Stimulated activated CD8-positive, alpha-beta memory T cell treated with anti-CD3 and anti-CD28 coated beads, Interleukin-15, amount 100 ng/mL, for 4 hours (primary cell): ENCODE results near the gene RET.

Experiments
- DNase-seq, 2 donors: peaks; one replicate each; pipeline ENCODE4 v3.0.0-alpha.2; 2020; ENCODE audit warnings: low read depth in 2 of 2

The RET gene

DNA sequence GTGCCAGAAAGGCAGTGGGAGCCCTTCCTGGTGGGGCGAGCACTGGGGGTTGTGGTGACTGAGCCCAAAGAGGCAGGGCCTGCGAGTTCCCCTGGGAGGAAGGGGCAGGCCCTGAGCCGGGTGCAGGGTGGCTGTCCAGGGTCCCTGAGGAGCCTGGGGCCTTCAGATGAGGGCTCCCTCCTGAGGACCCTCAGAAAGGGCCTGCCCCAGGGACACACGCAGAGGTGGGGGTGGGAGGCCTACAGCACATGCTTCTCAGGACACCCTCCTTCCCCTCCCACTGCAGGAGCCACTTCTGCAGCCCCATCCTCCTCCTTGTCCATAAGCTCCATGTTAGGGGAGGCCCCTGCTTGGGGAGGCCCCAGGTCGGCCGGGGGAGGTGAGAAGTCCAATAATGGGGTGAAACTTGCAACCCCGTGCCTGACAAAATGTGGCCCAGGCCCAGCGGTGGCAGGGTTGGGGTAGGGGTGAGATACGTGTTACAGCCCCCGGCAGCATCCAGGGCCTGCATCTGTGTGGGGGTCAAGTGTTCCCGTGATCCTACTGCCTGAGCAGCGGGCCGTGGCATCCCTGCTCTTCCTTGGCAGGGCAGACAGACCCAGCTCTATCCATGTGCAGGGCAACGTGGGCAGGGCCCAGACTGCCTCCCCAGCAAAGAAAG lies 31.8 kb upstream of the RET start:
- DNase-seq: no peak

DNA sequence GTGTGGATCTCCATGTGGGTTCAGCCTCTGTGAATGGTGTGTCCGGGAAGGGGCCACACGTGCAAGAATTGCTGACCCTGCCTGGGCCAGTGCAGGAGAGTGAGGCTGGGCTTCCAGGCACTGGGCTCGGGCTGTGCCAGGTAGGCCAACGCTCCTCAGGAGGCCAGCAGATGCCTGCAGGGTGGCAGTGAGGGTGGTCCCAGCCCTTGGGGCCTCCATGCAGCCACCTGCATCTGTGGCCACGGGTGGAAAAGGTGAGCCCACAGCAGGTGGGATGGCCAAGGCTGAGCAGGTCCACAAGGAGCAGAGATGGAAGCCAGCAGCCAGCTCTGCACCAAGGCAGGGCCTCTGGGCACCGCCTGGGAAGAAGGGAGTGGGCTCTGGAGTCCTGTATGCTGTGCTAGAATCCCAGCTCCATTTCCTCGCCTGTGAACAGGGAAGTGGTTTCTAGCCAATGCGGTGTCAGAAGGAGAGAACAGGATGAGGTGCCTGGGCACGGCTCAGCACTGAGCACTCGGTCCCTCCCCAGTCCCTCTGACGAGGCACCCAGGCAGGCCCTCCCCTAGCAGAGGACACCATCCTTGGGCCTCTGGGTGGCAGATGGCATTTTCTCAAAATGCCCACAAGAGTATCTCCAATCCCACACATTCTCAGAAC lies 31.1 kb upstream of the RET start:
- no peak for DNase-seq

DNA sequence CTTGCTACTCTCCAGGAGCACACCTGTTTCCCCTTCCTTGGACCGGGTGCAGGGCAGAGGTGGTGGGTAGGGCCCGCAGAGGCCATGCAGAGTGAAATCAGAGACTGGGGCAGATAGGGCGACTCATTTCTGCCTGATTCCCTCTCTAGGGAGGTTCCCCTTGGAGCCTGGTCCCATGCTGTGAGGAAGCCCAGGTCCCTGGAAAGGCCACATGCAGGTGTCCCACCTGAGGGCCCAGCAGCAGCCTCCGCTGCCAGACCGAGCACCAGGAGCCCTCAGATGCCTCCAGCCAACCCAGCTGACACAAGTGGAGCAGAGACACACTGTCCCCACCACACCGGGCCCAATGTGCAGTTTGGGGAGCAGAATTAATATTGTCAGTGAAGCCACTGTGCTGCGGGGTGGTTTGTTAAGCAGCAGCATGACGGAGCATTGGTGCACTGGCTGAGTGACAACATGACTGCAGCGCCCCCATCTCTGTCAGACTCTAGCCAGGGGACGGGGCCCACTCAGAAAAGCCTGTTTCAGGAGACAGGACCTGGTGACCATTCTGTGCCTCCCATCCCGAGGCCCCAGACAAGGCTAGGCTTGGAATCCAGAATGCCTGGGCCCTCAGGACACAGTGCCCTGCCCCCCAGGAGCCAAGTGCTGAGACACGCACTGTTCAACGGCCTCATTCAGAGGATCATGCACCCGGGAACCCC lies 30.4 kb upstream of the RET start:
- no peak for DNase-seq

DNA sequence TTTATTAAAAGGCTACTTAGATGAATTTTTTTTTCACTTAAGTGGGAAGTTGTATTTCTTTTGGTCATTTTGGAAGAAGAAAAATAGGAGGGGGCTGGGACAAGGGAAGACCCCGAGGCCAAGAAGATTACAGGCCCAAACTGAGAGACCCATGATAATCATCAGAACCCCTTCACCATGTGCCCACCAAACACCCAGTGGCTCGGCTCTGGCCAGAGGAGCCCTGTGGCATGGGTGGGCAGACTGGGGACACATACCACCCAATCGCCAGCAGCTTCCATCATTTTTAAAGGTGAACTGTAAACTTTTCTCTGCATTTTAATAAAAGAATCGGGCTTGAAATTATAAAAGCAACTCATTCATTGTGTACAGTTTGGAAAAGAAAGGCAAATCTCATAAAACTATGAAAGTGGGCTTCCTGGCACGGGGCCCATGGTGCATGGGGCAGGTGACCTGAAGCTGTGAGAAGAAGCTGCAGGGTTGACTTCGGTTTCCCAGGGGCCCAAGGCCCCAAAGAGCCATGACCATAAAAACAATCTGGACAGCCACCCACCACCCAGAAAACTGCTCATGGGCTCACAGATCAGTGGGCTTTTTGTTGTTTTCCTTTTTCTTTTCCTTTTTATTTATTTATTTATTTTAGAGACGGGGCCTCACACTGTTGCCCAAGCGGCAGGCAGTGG lies 29.4 kb upstream of the RET start:
- DNase-seq: no peak

DNA sequence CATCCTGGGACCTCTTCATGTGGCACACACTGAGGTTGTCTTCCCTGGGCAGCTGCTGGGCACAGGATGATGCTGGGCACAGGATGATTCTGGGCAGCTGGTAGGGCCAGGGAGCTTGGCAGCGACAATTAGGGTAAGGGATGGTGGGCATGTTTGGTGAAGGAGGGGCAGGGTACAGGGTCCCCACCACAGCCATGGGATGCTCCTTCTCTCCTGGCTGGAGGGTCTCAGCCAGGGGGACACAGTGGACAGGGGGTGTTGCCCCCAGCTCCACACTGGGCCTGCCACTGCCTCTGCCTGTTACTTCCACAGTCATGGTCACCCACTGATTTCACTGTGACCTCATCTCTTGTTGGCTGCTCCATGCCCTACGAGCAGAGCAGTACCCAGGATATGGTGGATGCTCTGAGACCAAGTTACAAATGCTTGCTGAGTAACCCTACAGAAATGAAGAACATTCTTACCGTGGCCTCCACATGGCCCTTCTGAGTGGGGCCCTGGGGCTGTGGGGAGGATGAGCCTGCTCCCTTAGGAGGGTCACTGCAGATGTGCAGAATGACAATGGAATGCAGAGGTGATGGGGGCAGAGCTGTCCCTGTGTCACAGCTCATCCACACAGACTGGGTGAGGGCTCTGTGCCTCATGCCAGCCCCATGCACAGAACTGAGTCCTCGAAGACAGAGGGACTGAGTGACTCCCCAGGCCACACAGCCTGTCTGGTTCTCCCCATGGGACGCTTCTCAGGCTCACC lies 28.4 kb upstream of the RET start:
- no peak for DNase-seq

DNA sequence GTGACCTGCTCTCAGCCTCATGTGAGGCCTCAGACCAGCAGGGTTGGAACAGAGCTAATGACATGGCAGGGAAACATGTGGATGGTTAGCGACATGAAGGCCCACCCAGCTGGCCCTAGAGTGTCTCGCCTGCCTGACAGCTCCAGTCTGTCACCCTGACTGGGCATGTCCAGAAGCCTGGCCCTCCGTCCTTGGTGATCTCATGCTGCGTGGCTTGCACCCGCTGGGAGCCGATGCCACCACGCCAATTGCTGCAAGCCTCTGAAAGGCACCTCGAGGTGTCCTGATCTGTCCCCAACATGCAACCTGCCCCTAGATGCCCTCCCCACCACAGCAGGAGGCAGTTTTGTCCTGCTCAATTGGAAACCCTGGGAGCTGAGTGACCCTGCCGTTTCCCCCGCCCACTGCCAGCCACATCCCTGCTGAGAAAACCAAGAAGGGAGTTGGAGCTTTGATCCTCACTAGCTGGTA lies 27.8 kb upstream of the RET start:
- DNase-seq: no peak

DNA sequence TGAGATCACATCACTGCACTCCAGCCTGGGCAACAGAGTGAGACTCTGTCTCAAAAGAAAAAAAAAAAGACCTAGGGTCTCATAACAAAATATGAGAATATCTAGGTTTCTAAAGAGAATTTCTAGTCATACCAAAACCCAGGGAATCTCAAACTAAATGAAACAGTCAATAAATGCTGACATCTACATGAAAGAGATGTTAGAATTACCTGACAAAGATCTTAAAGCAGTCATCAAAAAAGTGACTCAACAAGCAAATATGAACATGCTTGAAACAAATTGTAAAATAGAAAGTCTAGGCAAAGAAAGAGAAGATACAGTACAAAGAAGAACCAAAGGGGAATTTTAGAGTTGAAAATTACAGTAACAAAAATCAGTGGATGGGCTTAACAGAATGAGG lies 26.9 kb upstream of the RET start:
- no peak for DNase-seq

DNA sequence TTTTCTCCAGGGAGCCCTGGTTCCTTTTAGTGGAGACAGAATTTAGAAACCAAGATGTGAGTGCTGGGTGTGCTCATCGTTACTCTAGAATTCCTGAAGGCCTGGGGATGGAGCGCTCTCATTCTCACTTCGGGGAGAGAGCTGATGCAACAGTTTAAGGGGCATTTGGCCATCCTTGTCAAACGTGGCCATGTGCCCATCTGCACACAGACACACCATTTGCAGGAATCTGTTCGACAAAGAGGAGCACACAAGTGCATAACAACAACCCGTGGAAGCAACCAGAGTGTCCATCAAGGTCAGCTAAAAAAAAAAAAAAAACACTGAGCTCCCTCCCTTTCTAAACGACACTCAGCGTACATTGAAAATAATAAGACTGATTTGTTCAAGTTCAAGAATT lies 23.0 kb upstream of the RET start:
- no peak for DNase-seq

DNA sequence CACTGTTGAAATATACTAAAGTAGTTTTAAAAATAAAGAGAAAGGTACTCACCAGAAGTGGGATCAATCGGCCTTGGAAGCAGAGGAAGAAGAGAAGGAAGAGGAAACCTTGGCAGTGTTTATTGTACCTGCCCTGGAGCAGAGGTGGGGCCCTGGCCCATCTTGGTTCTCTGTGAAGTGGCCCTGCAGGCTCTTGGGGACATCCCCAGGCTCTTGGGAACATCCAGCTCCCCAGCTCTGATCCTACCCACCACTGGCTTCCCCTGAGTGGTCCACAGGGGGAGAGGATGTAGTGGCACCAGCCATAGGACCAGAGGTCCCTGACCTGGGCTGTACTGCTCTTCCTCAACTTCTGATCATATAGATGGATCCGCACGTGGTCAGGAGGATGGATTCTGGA lies 22.3 kb upstream of the RET start:
- no peak for DNase-seq

DNA sequence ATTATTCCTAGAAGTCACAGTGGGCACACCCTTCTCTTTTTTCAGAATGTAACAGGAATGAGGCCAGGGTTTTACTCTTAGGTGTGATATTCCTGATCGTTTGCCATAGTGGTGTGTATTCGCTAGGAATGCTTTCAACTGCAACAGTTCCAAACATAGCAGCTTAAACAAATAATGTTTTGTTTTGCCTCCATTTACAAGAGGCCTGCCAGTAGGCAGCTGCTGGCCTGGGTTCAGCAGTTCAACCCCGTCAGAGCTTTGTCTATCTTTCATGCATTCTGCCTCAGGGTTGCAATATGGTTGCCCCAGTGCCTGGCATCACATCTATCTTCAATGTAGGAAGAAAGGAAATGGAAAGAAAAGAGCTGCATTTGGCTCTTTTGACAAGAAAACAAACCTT lies 21.7 kb upstream of the RET start:
- no peak for DNase-seq

DNA sequence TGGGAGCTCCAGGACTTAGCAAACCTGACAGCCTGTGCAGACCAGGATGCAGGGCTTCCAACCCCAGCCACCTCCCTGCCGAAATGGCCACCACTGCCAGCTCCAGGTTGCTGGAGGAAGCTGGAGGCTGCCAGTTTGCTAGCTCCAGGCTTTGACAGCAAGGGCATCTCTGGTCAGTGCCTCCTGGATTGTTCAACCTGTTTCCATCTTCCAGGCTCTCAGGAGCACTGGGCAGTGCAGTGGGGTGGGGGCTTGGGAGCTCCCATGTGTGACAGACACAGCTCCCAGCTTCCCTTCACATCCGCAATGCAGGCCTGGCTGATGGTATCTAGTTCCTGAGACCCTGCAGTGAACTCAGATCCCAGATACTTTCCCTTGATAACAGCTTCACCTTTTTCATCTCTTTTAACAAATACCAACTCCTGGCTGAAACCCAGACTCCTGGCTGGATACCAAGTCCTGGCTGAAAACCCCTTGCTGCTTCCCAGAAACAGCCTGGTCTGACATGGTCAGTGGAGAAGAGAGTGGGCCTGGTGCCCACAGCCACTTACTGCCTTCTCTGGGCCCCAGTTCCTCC lies 20.8 kb upstream of the RET start:
- no peak for DNase-seq

DNA sequence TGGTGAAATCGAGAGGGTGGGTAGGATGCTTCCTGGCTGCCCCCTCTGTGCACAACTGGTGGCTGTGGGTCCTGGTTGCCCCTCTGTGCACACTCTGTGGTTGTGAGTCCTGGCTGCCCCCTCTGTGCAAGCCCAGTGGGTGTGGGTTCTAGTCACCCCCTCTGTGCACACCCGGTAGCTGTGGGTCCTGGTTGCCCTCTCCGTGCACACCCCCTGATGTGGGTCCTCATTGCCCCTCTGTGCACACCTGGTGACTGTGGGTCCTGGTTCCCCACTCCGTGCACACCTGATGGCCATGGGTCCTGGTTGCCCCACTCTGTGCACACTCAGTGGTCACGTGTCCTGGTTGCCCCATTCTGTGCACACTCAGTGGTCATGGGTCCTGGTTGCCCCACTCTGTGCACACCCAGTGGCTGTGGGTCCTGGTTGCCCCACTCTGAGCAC lies 20.3 kb upstream of the RET start:
- no peak for DNase-seq

DNA sequence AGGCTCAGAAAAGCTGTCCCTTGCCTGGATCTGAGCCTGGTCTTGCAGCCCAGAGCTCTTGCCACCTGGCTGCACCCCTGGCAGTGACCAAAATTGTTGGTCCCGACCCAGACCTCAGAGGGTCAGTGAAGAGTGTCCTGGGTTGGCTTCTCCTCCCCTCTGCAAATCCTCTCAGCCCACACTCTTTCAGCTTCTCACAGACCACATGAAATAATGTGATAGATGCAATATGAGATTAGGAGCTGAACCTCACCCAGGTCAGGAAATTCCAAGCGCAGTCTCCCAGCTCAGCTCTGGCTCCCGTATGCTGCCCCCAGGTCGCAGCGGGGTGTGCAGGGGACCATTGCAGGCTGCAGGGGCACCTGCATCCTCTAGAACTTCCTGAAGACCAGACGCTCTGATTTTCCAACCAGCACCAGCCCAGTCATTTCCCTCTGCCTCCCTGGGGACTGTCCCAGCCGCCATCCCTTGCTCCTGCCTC lies 19.6 kb upstream of the RET start:
- no peak for DNase-seq

DNA sequence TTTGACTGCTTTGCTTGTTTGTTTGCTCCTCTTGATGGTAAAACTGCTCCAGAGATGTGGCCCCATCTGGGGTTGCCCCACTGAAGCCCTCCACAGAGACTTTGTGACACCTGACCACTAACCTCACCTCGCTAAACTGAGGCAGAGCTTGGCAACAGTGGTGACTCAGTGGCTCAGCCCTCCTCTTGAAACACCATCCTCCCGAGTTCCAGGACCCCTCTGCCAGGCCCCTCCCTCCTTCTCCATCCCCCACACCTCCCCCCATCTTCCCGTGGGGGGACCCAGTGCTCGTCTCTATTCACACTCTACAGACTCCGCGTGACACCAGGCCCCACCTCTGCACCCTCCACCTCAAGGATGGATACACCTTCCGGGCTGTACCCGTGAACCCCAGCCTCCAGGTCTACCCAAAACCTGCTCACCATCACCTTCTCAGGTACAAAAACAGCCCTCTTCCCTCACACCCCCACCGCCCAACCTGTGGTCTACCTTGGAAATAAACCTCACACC lies 19.0 kb upstream of the RET start:
- DNase-seq: no peak

DNA sequence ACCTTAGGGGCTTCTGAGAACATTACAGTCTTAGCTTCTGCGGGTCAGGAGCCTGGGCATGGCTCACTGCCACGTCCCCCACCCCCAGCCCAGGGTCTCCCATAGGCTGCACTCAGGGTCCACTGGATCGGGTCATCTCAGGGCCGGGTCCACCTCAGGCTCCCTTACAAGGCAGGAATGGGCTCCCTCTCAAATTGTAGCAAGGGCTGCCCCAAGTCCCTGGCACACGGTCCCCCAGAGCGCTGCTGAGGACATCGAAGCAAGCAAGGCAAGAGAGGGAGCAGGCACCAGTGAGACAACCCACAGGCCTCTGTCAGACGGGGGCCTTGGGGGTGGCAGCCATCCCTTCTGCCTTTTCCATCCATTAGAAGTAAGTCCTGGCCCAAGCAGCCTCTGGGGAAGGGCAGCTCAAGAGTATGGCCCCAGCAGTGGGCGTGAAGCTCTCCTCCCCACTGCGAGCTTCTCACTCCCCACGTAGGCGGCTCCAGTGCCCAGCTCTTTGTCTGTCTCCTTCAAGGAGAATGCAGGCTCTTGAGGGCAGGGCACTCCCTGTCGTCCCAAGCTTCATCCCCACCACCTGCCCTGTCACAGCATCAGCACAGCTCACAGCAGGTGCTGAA lies 18.0 kb upstream of the RET start:
- no peak for DNase-seq

DNA sequence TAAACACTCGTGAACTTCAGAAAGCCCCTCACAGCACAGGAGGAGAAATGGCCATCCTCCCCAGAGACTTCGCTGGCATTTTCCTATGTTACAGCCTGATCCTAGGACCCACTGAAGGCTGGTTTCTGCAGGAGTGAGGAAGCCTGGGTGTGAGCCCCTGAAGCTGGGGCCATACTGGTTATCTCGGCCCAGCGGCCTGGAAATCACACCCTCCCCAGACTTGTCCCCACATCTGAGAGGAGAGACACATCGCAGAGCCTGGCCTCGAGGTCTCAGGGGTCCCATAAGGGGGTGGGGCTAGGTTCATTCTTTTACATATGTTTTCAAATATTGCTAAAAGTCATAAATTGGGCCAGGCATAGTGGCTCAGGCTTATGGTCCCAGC lies 17.5 kb upstream of the RET start:
- no peak for DNase-seq

DNA sequence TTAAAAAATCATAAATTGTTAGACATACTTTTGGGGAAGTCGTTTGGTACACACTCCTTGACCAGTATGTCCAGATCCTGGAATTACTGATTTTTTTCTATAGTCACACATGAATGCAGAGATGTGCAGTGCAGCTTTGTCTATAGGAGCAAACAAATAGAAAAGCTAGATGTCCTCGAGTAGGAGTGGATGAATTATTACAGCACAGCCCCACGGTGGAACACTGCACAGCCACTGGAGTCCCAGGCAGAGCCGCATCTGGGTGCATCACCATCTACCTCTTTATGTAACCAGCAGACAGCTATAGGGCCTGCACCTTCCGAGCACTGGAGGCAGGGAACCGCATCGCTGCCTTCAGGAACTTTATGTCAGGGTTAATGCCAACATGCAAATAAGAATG lies 17.0 kb upstream of the RET start:
- DNase-seq: no peak

DNA sequence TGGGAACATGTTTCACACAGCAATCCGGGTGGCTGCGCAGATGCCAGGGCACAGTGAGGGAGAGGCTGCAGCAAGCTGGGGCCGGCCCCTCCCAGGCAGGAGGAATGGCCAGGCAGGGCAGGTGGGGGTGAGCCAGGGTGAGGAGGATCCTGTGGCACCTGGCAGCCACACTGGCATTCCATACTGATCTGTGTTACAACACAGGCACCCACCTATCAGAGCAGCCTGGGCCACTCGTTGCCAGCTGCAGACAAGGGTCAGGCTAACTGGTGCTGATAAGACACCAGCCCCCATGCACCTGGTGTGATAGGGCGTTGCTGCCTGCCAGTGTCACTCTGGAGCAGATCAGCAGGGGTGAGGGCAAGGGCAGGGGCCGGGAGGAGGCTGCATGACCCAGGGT lies 16.6 kb upstream of the RET start:
- DNase-seq: no peak

DNA sequence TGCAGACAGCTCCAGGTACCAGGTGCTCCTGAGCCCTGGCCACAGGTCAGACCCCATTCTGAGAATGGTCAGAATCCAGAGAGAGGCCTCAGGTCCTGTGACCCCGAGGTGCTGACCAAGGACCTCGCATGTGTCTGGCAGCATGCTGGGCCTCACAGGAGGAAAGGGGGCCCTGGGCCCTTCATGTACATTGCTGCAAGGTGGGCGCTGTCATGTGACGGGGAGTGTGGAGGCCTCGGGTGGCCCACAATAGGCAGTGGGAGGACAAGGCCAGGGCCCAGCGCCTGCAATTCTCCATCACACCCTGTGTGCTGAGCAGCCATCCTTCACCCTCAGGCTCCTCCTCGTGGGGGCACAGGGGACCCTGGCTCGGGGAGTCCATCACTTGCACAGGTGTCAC lies 15.5 kb upstream of the RET start:
- DNase-seq: no peak

DNA sequence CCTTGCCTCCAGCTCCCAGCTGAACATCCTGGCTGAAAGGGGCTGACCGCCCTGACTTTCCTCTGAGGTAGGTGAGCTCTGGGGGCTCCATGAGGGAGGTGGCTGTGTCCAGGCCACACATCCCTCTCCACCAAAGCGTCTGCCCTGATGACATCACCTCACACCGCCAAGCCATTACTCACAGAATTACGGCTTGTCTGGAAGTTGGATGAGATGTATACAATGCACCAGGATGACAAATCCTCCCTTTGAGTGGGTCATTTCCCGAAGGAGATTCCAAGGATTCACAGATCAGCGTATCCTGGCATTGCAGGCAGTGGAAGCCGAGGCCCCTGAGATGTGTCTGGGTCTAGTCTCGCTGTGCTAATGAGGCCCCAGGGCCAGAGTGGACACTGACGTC lies 15.1 kb upstream of the RET start:
- no peak for DNase-seq
